MG63 (cell line): ENCODE results near the gene LCN2. TPM values are rescaled to one million over a fixed set of nuclear protein-coding genes. Genes with fewer than 3 reads are reported as not detected.
"Not testable (repeated sequence)": the region's sequence is repeated elsewhere in the genome, so short reads cannot be mapped to it uniquely, and the experiment has no call there.

Experiments used
- DNase-seq: peaks from one replicate; pipeline ENCODE4 v3.0.0-alpha.2; 2020
- H3K27me3 ChIP-seq: fragments of 250-450 bp; sonication (Bioruptor Pico); 2 replicates; pipeline ENCODE4 v1.5.1; 2020; ENCODE audit warnings: mild to moderate bottlenecking, moderate library complexity
- H3K36me3 ChIP-seq: fragments of 250-450 bp; sonication (Bioruptor Pico); 2 replicates; pipeline ENCODE4 v1.5.1; 2020; ENCODE audit warnings: mild to moderate bottlenecking, moderate library complexity
- H3K4me3 ChIP-seq: fragments of 250-450 bp; sonication (Bioruptor Pico); 2 replicates; pipeline ENCODE4 v1.5.1; 2020; ENCODE audit warnings: mild to moderate bottlenecking, moderate library complexity
- H3K9me3 ChIP-seq: fragments of 250-450 bp; sonication (Bioruptor Pico); 2 replicates; pipeline ENCODE4 v1.5.1; 2020; ENCODE audit warnings: mild to moderate bottlenecking, moderate library complexity
- total RNA-seq: library from RNA; depleted of rRNA; stranded (reverse); fragments of >200 nt; shearing (Covaris generic); gene quantifications from 2 replicates; pipeline ENCODE4 v1.2.3, GENCODE V29; 2014; ENCODE audit warnings: low replicate concordance

The LCN2 gene
- total RNA-seq, 1 experiment from 2014 or later: not detected

- H3K36me3 ChIP-seq: peaks cover 17% of the 10 kb centered on the region
- no peaks in the 10 kb centered on the region for H3K9me3 ChIP-seq
- DNase-seq: no peak
- H3K27me3 ChIP-seq: no peaks in the 10 kb centered on the region
- no peak overlapping the region for H3K4me3 ChIP-seq
These were observed 27.1 kb upstream of the LCN2 start for GRCh38 chr9:128121924-128122808.

DNA sequence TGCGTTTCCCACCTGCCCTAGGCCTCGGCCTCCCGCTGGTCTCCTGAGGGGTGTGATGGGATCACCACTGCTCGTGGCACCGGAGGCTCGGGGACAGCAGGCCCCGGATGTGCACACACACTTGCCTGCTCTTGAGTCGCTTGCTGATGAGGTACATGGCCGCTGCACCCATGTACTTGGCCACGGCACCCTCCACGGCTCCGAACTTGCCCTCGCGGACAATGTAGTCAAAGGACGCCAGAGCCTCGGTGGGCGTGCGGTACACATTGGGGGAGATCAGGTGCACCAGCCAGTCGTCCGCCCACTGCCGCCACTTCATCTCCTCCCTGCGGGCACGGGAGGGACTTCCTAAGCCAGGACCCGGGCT, 26.5 kb upstream of the LCN2 start:
- peaks cover 17% of the 10 kb centered on the region for H3K36me3 ChIP-seq
- no peak for DNase-seq

DNA sequence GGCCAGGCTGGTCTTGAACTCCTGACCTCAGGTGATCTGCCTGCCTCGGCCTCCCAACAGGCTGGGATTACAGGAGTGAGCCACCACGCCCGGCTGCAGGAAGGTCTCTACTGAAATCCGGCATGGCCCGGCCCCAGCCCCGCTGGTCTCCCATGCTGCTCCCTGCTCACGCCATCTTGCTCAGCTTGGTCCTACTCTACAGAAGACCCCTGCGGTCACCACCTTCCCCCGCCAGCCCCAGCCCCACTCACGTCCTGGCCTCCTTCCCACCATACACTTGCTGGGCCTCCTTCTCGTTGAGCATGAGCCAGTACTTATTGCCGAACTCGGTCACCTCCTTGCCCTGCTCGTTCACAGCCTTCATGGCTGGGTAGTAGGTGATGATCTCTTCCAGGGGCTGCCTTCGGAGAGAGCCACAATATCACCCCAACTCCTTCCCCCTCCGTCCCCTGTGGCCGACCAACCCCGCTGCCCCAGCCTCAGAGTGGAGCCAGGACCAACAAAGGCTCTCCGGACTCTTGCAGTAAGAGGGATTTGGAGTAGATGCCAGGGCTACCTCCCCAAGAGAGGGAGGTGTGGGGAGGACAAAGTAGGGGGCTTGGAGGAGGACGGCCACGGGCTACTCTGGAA, 25.7 kb upstream of the LCN2 start:
- H3K36me3 ChIP-seq: peaks cover 17% of the 10 kb centered on the region
- H3K9me3 ChIP-seq: no peaks in the 10 kb centered on the region
- H3K27me3 ChIP-seq: no peaks in the 10 kb centered on the region
- DNase-seq: no peak
- H3K4me3 ChIP-seq: no peak overlapping the region

More for the DNA sequence above, 26.5 kb upstream of the LCN2 start:
- Histone ChIP-seq H3K4me3 (no peak overlapping the region), H3K27me3 (no peaks in the 10 kb centered on the region), H3K9me3 (no peaks in the 10 kb centered on the region)

- H3K36me3 ChIP-seq: peaks cover 17% of the 10 kb centered on the region
- no peak overlapping the region for H3K4me3 ChIP-seq
- H3K9me3 ChIP-seq: no peaks in the 10 kb centered on the region
- H3K27me3 ChIP-seq: no peaks in the 10 kb centered on the region
- no peak for DNase-seq
These were observed 24.8 kb upstream of the LCN2 start for GRCh38 chr9:128124451-128124850.

GRCh38 chr9:128124873-128125579, 24.2 kb upstream of the LCN2 start:
- DNase-seq: peak; percentile 32
- no peaks in the 10 kb centered on the region for H3K9me3 ChIP-seq

GRCh38 chr9:128125580-128126354, 23.5 kb upstream of the LCN2 start:
- no peak for DNase-seq
- H3K27me3 ChIP-seq: no peaks in the 10 kb centered on the region
- H3K4me3 ChIP-seq: peak overlapping the region; percentile 81
- peaks cover 17% of the 10 kb centered on the region for H3K36me3 ChIP-seq
- H3K9me3 ChIP-seq: no peaks in the 10 kb centered on the region

More at GRCh38 chr9:128124873-128125579, 24.2 kb upstream of the LCN2 start:
- Histone ChIP-seq H3K27me3 (no peaks in the 10 kb centered on the region), H3K36me3 (peaks cover 17% of the 10 kb centered on the region), H3K4me3 (no peak overlapping the region)

GRCh38 chr9:128127568-128127989, 21.7 kb upstream of the LCN2 start, which contains the start of gene PTGES2:
Gene PTGES2 (minus strand): TSS chr9:128127729. CDS start chr9:128127717, 12 bp downstream.
- Histone ChIP-seq H3K36me3 (peaks cover 17% of the 10 kb centered on the region), H3K4me3 (peak within 1 kb of the TSS; percentile 81), H3K27me3 (no peaks in the 10 kb centered on the region), H3K9me3 (no peaks in the 10 kb centered on the region)
- DNase-seq: peak; percentile 89

- Histone ChIP-seq H3K4me3 (peak overlapping the region; percentile 81), H3K27me3 (no peaks in the 10 kb centered on the region), H3K9me3 (no peaks in the 10 kb centered on the region), H3K36me3 (peaks cover 17% of the 10 kb centered on the region)
- peak; percentile 85 for DNase-seq
These were observed 21.0 kb upstream of the LCN2 start for GRCh38 chr9:128127990-128128835.

DNA sequence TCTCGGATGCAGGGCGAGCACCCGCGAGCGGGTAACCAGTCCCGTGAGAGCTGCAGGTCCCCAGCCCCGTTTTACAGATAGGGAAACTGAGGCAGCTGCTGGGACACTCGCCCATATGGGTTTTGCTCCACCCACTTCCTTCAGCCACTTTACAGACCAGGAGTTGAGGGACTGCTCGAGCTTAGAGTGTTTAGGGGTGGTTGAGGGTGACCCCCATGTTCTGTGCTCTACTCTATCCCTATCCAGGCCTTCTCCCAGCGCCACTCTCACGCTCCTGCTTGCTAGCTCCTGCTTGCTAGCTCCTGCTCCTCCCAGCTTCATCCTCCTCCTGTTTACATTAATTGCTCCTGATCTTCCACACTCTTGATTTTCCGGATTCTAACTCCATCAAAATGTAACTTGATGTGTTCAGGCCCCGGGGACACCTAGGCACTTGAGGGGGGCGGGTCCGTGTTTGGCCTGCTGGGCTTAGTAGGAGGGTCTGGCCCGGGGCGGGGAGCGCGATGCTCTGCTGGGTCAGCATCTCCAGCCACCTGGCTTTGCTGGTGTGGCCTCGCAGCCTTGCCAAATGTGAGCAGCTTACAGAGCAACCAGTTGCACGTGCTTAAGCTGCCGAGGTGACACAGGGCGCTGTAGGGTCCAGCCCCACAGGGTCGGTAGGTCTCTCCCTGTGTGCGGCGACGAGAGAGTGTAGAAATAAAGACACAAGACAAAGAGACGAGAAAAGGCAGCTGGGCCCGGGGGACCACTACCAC, 20.2 kb upstream of the LCN2 start:
- no peak for DNase-seq
- peak overlapping the region; percentile 81 for H3K4me3 ChIP-seq

DNA sequence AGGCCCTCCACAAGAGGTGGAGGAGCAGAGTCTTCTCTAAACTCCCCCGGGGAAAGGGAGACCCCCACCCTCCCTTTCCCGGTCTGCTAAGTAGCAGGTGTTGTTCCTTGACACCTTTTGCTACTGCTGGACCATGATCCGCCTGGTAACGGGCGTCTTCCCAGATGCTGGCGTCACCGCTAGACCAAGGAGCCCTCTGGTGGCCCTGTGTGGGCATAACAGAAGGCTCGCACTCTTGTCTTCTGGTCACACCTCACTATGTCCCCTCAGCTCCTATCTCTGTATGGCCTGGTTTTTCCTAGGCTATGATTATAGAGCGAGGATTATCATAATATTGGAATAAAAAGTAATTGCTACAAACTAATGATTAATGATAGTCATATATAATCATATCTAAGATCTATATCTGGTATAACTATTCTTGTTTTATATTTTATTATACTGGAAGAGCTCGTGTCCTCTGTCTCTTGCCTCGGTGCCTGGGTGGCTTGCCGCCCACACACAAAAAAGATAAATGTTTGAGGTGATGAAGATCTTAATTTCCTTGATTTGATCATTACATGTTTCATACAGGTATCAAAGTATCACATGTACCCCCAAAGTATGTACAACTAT, 19.2 kb upstream of the LCN2 start:
- not testable (repeated sequence) for H3K36me3 ChIP-seq, H3K9me3 ChIP-seq, H3K4me3 ChIP-seq, H3K27me3 ChIP-seq
- peak; percentile 42 for DNase-seq

More for the DNA sequence above, 20.2 kb upstream of the LCN2 start:
- Histone ChIP-seq H3K36me3 (peaks cover 16% of the 10 kb centered on the region), H3K27me3 (no peaks in the 10 kb centered on the region), H3K9me3 (no peaks in the 10 kb centered on the region)

GRCh38 chr9:128130651-128131050, 18.6 kb upstream of the LCN2 start:
- H3K9me3 ChIP-seq, H3K27me3 ChIP-seq, H3K36me3 ChIP-seq, H3K4me3 ChIP-seq, DNase-seq: not testable (repeated sequence)

- not testable (repeated sequence) for H3K36me3 ChIP-seq, H3K9me3 ChIP-seq, H3K4me3 ChIP-seq, H3K27me3 ChIP-seq, DNase-seq
These were observed 17.9 kb upstream of the LCN2 start for GRCh38 chr9:128131346-128131745.

- H3K4me3 ChIP-seq, H3K36me3 ChIP-seq, H3K9me3 ChIP-seq, DNase-seq, H3K27me3 ChIP-seq: not testable (repeated sequence)
These were observed 17.1 kb upstream of the LCN2 start for GRCh38 chr9:128132139-128132538.

DNA sequence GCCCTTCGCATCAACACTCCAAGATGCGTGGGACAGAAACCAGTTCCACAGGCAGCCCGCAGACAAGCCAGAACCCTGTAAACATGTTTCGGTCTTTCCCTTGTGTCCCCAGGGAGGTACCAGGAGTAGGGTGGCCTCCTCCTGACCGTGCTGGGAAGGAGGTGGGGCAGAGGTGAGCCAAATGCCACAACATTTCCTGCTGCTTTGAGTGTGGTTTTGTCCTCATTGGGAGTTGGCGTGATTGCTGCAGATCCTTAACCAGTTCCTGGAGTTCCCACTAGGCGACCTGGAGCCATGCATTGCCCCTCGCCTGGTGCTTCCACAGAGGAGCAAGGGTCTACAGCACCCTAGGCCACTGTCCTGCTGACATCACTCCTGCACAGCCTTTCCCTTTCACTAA, 13.7 kb upstream of the LCN2 start:
- H3K36me3 ChIP-seq, H3K4me3 ChIP-seq, H3K27me3 ChIP-seq, DNase-seq, H3K9me3 ChIP-seq: not testable (repeated sequence)
